NOMO-1 treated with DMSO at 0.1 percent for 48 hours (cell line): Measurements from ENCODE around the gene NFX1.

Experiments
- DNase-seq: peaks from one replicate; lab custom pipeline; 2025; ENCODE audit not compliant: unreplicated experiment; lab: John Stamatoyannopoulos, UW

NFX1 gene

DNA sequence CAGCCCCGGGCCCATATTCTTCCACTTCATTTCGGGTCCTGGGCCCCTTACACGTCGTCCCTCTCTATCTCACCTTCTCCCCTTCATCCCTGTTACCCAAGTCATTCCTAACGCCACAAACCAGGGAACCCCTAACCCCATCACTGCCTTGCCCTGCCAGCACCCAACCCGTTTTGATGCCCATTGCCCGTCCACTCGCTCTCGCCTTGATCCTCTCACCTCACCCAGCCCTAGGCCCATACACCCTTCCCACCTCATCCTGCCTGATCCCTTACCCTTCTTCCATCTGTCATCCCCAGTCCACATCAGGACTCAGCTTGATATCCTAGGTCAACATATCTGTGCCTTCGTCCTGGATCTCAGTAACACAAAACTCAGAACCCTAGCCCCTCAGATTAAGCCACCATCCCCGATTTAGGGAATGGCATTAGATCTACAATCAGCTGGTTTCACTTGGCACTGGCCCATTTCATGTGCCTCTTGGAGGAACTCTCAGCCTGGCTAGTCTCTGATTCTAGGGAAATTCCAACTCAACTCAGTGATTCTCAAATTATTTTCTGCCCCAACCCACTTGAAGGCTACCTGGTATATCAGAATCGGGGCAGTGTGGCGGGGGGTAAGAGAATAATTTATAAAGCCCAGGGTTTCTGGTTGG lies 25.0 kb upstream of the NFX1 start:
- no peak for DNase-seq

DNA sequence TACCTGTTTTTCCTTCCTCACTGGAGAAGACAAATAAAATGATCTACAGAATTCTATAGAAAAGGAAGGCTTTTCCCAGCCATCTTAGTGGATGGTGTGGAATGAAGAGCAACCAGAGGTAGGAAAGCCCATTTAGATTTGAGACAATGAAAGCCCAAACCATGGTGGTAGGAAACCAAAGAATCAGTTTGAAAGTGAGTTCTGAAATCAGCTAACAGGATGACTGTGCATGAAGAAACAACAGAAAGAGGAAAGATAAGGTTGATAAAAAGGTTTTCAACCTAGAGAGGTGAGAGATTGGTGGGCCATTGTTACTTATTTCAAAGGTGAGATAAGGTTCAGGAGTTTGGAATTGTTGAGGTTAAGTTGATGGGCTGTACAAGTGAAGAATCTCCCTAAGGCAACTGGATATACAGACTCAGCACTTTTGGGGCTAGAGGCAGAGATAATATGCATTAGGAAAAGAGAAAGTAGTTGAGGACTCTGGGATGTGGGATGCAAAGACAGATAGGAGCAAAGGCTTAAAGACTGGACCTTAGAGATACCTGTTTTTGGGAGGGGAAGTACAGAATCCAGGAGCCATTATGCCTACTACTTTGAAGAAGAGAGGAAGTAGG lies 23.1 kb upstream of the NFX1 start:
- DNase-seq: no peak

DNA sequence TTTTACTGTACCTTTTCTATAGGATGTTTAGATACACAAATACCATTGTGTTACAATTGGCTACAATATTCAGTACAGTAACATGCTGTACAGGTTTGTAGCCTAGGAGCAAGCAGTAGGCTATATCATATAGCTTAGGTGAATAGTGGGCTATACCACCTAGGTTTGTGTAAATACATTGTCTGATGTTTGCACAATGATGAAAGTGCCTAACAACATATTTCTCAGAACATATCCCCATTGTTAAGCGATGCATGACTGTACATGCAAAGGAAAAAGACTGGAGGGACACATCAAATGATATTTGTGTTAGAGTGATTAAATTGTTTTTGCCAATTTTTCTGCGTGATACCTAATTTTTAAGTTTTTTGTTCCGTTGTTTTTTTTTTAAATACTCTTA lies 20.2 kb upstream of the NFX1 start:
- DNase-seq: no peak

DNA sequence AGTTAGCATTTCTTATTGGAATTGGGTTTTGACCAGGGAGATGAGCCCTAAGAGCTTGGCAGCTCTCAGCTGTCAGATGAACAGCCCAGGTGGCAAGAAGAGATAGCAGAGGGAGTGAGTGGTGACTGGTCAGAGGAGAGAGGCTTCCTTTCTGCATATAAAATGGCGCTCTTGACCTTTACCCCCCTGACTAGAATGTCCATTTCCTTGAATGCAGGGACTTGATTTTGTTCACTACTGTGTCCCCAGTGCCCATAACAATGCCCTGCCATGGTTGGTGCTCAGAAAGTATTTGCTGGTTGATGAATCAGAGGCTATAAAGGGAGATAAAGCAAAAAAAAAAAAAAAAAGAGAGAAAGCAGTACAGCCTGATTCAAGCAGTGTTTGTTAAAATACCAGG lies 18.3 kb upstream of the NFX1 start:
- no peak for DNase-seq

DNA sequence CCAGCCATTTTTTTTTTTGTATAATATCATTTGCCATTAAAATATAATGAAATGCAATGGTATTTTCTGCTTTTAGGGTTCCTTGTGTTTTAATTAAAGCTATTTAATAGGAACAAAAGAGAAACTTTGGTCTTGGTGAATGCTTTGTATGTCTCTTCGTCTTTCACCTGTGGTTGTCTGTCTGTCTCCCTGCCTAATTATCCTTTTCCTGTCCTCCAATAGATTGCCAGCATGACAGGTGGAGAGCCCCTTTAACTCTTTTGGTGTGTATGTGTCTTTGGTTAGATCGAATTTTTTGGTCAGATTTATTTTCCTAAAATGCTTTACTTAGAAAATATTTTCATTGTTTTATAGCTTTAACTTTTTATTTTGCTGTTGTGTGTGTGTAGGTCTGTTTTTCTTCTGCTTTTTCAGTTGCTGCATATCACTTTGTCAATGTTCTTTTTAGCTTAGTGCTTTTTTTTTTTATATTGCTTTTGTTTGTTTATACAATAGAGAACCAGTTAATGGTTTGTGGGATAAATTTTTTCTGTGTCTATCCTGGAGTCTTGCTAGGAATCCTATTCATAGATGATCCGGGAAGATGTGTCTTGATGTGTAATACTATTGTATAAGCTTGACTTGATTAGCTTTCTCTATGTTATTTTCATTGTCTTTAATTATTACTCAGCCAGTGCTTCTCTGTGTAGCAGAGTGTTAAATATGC lies 16.9 kb upstream of the NFX1 start:
- DNase-seq: no peak

DNA sequence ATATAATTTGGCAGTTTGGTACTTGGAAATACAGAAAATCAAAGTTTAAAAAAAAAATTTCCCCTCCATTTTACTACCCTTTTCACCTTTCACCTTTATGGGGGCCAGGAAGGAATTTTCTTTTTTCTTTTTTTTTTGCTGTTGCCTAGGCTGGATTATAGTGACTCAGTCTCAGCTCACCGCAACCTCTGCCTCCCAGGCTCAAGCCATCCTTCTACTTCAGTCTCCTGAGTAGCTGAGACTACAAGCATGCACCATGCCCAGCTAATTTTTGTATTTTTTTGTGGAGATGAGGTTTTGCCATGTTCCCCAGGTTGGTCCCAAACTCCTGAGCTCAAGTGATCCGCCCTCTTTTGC lies 16.4 kb upstream of the NFX1 start:
- no peak for DNase-seq

DNA sequence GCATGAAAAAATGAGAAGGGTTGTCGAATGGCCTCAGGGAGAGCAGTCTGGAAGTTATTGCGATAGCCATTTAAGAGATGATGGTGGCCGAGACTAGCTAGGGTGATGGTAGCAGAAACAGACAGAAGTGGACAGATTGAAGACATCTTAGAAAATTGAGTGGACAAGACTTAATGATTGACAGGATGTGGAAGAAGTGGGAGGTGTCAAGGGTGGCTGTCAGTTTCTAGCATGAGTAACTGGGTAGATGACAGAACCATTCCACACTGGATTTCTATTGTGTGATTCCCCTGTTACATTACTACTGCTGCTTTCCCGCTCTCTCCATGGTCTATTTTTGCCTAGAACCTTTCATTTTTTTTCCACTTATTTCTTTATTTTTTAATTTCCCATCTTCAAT lies 12.8 kb upstream of the NFX1 start:
- DNase-seq: no peak

DNA sequence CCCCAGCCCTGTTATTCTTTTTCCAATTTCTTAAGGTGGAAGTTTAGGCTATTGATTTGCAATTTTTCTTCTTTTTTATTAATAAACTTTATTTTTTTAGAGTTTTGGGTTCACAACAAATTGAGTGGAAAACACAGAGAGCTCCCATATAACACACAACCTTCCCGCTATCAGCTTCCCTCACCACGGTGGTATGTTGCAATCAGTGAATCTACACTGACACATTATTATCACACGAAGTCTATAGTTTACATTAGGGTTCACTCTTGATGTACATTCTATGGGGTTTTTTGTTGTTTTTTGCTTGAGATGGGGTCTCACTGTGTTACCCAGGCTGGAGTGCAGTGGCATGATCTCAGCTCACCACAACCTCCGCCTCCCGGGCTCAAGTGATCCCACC lies 4.8 kb upstream of the NFX1 start:
- DNase-seq: no peak

DNA sequence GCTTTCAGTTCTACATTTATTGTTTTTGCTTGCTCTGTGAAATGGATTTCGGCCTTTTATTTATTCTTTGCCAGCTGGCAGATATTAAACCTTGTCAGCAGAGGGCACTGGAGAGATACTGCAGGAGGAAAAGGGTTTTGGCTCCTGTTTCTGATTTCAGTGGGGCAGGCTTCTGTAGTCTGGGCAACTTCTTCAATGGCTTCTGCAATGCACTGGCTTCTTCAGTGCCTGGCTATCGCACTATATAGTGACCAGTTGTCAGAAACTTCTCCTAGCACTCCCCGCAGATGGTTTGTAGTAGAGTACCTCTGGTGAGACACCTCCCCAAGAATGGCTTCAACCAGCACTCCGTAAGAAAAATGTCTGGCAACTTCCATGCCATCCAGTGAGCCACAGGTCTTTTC lies 3.2 kb upstream of the NFX1 start:
- DNase-seq: peak; percentile 93

DNA sequence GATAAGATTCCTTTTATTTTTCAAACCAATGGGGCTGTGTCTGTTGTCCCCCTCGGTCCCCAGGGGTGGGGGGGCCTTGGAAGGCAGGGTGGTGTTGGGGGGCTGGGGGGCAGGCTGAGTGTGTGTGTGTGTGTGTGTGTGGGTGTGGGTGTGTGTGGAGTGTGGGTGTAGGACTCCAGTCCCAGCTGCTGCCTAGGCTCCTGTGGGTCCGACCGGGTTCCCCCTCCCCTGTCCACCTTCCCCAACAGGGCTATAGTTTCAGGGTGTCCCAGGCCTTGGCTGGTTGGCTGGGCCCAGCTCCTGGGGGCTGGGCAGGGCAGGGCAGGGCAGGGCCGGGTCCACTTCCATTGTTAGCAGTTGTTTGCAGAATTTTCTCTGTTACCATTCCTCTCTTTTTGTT lies 2.1 kb upstream of the NFX1 start:
- DNase-seq: no peak

DNA sequence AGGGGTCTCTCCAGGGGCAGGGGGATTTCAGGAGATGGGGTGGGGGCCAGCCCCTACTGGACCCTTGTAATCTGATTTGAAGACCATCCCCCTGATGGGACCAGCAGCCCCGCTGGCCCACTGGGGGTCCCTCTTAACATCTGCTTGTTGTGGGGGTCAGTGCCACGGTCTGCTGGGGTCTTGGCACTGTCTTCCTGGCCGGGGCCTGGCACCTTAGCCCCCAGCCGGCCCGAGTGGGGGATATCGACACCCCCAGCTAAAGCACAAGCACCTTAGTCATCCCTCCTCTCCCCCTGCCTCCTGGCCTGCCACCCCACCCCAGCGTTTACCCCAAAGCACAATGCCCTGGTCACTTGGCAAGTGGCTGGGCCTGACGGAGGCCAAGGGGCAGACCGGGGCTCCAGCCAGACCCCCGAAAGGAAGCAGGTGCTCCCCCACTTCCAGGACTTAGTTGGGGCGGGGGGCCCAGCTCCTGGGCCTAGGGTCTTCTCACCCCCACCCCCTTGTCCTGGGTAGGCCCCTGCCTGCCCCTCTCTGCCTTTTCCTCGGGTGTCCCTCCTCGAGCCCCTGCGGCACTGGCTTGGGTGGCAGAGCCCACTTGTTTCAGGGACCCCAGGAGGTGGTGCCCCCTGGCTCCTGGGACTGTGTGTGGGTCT lies 1.4 kb upstream of the NFX1 start:
- no peak for DNase-seq

DNA sequence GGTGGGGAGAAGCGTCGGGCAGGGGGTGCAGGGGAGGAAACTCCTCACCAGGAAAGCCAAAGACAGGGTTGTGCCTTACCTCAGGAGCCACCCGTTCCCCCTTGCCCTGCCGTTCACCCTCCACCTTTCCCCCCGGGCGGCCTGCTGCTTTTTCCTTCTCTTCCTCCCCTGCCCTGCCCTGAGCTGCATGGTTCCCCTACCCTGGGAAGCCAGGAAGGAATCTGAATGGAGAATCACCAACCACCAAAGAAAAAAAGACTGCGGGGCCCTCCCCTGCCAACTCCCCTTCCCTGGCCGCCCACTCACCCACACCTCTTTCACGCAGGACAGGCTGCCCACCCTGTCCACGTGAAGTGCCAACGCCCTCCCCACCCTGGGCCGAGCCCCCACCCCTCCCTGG lies 820 bp upstream of the NFX1 start:
- no peak for DNase-seq

DNA sequence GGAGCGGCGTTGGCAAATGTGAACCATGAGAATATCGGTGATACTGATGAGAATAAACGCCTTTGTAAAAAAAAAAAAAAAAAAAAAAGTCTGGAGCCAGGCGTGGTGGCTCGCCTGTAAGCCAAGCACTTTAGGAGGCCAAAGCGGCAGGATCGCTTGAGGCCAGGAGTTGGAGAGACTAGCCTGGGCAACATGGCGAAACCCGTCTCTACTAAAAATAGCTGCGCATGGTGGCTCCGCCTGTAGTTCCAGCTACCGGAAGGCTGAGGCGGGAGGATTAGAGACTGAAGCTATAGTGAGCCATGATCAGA lies 425 bp upstream of the NFX1 start:
- DNase-seq: no peak

DNA sequence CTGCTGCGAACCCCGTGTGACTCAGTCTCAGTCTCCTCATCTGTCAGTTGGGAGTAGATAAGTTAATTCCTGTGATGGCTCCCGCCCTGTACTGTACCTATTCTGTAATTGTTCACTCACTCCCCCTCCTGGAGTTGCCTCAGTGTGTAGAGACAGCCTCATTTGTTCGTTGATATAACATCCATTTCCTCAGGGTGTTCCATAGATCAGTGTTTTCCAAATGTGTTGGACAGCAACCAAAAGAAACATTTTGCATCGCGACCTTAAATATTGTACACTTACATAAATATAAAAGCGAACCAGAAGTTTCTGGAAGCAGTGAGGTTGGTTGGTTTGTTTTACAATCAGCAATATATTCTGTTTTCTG lies 698 bp downstream of the NFX1 start:
- no peak for DNase-seq

DNA sequence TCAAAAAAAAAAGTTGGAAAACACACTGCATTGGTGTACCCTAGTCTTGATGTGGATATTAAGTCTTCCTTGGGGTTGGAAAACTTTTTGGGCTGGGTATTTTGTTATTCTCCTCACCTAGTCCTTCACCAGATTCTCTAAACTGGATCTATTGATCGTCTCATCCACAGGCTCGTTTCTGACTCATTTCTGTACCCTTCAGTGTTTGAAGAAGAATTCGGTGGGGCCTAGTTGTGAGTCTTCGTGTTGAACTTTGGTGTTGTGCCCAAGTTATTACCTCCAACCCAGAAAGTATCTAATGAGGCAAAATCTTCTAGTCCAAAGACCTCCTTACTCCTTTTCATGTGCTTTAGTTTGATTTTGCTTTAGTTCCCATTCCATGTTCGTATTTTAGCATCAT lies 1.6 kb downstream of the NFX1 start:
- DNase-seq: no peak

DNA sequence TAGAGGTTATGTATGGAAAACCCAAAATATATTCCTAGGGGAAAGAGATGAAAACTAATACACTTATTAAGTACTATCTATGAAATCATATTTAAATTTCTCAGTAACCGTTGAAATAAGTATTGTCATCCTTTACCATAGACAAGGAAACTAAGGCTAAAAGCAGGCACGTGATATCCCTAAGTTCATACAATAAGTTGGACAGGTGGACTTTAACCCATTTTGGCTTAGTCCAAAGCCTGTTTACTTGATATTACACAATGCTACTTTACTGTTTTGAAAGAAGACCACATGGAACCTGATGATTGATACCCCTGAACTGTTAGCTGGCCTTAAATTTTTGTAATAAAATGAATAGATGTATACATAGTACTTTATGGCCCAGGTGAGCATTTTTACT lies 3.5 kb downstream of the NFX1 start:
- DNase-seq: no peak

DNA sequence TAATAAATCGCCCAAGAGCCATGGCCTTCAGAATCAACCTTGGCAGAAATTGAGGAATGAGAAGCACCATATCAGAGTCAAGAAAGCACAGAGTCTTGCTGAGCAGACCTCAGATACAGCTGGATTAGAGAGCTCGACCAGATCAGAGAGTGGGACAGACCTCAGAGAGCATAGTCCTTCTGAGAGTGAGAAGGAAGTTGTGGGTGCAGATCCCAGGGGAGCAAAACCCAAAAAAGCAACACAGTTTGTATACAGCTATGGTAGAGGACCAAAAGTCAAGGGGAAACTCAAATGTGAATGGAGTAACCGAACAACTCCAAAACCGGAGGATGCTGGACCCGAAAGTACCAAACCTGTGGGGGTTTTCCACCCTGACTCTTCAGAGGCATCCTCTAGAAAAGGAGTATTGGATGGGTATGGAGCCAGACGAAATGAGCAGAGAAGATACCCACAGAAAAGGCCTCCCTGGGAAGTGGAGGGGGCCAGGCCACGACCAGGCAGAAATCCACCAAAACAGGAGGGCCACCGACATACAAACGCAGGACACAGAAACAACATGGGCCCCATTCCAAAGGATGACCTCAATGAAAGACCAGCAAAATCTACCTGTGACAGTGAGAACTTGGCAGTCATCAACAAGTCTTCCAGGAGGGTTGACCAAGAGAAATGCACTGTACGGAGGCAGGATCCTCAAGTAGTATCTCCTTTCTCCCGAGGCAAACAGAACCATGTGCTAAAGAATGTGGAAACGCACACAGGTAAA lies 4.5 kb downstream of the NFX1 start:
- no peak for DNase-seq

DNA sequence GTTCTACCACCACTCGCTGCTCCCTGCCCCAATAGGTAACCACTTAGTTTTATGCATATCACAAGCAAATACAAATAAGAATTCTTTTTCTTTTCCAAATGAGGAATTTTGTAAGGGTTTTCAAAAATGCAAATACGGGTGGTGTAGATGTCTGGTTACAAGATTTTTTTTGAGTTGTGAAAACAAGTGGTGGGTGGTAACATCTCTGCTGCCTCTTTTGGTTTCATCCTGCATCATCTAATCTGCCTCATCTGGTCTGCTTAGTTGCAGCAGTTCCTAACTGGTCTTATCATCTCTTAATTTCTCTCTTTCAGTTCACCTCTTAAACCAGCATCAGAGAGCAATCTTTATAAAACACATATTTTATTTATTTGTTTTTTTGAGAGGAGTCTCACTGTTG lies 5.3 kb downstream of the NFX1 start:
- no peak for DNase-seq

DNA sequence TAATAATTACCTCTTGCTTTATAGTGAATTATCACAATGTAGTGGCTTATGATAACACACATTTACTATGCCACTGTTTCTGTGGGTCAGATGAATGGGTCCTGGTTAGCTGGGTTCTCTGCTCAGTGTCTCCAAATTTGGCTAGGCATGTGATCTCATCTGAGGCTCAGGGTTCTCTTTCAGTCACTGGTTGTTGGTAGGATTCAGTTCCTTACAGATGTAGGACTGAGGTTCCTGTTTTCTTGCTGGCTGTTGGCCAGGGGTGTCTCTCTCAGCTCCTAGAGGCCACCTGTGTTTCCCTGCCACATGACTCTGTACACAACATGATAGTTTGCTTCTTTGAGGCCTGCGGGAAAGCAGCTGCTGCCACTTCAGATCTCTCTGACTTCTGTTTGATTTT lies 7.1 kb downstream of the NFX1 start:
- peak; percentile 97 for DNase-seq

DNA sequence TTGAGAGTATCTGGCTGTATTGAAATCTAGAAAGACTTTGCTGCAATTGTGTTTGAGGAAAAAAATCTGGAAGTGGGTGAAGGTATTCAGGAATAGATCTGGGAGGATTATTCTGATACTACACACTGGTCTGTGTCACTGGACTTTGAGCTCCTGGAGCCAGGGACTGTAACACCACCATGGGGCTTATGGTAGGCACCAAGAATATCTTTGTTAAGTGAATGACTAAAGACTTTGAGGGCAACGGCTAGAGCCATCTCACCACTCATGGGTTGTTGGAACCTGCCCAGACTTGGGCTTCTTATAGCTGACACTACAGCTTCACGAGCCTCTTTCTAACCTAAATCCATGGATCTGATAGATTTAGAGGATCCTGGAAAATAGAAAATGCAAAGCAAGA lies 10.2 kb downstream of the NFX1 start:
- DNase-seq: no peak

DNA sequence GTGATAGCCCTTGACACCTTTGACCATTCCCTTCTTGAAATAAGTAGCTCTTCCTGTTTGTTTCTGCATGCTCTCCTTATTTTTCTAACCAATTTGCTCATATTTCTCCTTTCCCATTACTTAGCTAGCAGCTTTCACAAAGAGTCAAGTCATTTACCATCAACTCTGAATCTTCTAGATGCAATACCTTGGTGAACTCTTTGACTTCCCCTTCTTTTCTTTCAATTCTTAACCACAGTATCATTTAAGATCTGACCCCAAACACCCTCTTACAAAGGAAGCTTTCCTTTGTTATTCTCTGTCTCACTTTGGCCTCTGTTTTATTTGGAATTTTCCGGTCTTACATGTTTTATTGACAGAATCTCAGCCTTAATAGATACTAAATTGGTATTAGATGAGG lies 14.0 kb downstream of the NFX1 start:
- DNase-seq: peak; percentile 58

DNA sequence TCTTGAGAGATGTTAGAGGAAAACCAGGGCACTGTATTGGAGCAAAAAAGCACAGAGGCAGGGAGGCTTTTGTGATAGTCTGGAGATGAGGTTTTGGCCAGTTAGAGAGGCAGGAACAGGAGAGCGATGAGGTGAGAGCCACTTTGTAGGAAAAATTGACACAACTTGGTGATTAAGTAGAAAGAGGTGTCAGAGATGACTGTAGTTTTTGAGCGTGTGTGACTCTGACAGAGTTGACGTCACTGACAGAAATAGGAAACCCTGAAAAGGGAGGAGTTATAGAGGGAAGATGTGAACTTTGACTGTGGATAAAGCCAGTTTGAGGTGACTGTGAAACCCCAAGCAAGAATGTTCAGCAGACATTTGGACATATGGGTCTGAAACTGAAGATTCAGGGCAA lies 15.7 kb downstream of the NFX1 start:
- no peak for DNase-seq
